Neural progenitor cell (in vitro differentiated cells): ENCODE measurements around the gene EFCC1.

Source experiments
- CTCF ChIP-seq: fragments of 200-600 bp; sonication (generic); IDR thresholded peaks from 2 replicates; pipeline ENCODE4 v1.5.1; 2017; ENCODE audit warnings: antibody characterized with exemption, mild to moderate bottlenecking
- EZH2phosphoT487 ChIP-seq: fragments of 200-600 bp; sonication (generic); IDR thresholded peaks from 2 replicates; pipeline ENCODE4 v1.6.1; 2017; ENCODE audit warnings: antibody characterized with exemption

- TF ChIP-seq CTCF (no peak), EZH2phosphoT487 (no peak)
These were observed 32.7 kb downstream of the EFCC1 start for GRCh38 chr3:129033633-129034321.
